ENCODE measurements around the gene POLE3.

Gene POLE3

DNA sequence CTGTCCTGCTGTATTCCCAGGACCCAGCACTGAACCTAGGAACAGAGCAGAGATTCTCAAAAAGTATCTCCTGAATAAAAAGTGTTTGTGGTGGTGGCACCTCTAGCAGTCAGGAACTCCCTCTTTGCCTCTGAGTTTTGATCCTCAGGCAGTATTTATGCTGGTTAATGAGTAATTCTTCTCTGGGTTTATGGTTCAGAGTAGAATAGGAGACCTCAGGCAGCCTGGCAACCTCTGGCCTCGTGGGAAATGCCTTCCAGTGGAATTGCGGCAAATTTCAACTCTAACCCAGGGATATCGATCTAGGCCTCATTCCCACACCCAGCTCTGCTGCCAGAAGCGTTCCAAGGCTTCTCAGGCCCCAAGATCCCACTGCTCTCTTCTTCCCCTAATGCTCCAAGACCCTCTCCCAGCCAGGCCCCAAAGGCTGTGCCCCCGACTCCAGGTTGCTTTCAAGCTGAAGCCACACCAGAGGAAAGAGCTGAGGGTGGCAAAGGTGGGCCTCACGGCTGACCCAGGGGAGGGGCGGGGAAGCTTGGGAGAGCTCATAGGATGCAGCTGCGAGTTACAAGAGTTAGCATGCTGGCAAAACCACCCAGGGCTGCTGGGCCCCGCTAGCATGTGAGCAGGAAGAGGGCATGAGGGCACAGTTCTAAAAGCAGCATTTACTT is 22.8 kb downstream of the POLE3 start (continued):
- TF ChIP-seq ARNTL (CRISPR knock-in tag; IDR thresholded peaks at IDR 0.05; ENCODE audit: borderline replicate concordance, low read depth), result no peak
- TF ChIP-seq TCF4 (CRISPR knock-in tag; IDR thresholded peaks at IDR 0.05; ENCODE audit: borderline replicate concordance), result no peak
- TF ChIP-seq SNAI2 (CRISPR knock-in tag; IDR thresholded peaks at IDR 0.05), result no peak
- TF ChIP-seq ZC3H10 (CRISPR knock-in tag; IDR thresholded peaks at IDR 0.05), result no peak

DNA sequence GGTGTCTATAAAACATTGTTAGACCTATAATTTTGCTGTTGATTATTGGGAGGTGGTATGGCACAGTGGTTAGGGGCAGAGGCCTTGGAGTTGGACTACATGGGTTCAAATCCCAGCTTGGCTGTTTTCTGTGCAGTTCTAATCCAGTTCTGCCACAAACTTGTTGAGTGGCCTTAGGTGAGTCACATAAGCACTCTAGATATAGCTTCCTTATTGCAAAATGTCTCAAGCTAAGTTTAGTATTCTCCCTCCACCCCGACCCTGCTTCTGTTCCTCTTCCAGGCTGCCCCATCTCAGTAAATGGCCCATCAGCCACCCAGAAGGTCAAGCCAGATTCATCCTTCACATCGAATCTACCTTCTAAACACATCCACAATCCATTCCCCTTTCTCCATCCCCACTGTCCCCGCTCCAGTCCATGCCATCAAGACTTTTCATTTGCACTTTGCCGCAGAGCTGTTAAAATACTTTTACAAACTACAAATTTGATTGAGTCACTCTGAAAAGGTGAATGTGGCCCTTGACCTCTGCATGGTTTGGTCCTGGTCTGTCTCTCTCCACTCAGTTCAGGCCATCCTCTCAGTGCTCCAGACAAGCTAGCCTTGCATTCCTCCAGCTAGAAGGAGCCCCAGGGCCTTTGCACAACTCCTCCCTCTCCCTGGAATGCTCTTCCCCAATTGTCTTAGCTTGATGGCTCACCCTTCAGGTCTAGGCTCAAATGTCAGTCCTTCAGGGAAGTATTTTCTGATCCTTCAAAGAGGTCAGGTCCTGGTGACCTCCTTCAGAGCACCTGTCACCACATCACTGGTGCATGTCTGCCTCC is 23.7 kb downstream of the POLE3 start:
- no peak for ATAC-seq
- TF ChIP-seq ARNTL (CRISPR knock-in tag; IDR thresholded peaks at IDR 0.05; ENCODE audit: borderline replicate concordance, low read depth) (no peak), ZNF70 (CRISPR knock-in tag; IDR thresholded peaks at IDR 0.05) (no peak), CSDC2 (CRISPR knock-in tag; IDR thresholded peaks at IDR 0.05) (no peak), OSR1 (CRISPR knock-in tag; IDR thresholded peaks at IDR 0.05) (no peak), ZFP3 (CRISPR knock-in tag; IDR thresholded peaks at IDR 0.05) (no peak), SNAI2 (CRISPR knock-in tag; IDR thresholded peaks at IDR 0.05) (no peak), ZC3H10 (CRISPR knock-in tag; IDR thresholded peaks at IDR 0.05) (no peak), ZNF565 (CRISPR knock-in tag; conservative IDR thresholded peaks at IDR 0.05; ENCODE audit: low read depth) (no peak), BACH2 (CRISPR knock-in tag; IDR thresholded peaks at IDR 0.05; ENCODE audit: borderline replicate concordance) (no peak)
- TF ChIP-seq, protein P1, sequence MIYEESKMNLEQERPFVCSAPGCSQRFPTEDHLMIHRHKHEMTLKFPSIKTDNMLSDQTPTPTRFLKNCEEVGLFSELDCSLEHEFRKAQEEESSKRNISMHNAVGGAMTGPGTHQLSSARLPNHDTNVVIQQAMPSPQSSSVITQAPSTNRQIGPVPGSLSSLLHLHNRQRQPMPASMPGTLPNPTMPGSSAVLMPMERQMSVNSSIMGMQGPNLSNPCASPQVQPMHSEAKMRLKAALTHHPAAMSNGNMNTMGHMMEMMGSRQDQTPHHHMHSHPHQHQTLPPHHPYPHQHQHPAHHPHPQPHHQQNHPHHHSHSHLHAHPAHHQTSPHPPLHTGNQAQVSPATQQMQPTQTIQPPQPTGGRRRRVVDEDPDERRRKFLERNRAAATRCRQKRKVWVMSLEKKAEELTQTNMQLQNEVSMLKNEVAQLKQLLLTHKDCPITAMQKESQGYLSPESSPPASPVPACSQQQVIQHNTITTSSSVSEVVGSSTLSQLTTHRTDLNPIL (CRISPR knock-in tag; IDR thresholded peaks at IDR 0.05; ENCODE audit: low read depth), result no peak
- TF ChIP-seq, protein P2, sequence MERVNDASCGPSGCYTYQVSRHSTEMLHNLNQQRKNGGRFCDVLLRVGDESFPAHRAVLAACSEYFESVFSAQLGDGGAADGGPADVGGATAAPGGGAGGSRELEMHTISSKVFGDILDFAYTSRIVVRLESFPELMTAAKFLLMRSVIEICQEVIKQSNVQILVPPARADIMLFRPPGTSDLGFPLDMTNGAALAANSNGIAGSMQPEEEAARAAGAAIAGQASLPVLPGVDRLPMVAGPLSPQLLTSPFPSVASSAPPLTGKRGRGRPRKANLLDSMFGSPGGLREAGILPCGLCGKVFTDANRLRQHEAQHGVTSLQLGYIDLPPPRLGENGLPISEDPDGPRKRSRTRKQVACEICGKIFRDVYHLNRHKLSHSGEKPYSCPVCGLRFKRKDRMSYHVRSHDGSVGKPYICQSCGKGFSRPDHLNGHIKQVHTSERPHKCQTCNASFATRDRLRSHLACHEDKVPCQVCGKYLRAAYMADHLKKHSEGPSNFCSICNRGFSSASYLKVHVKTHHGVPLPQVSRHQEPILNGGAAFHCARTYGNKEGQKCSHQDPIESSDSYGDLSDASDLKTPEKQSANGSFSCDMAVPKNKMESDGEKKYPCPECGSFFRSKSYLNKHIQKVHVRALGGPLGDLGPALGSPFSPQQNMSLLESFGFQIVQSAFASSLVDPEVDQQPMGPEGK (CRISPR knock-in tag; IDR thresholded peaks at IDR 0.05; ENCODE audit: borderline replicate concordance), result no peak
- TF ChIP-seq, protein P3, sequence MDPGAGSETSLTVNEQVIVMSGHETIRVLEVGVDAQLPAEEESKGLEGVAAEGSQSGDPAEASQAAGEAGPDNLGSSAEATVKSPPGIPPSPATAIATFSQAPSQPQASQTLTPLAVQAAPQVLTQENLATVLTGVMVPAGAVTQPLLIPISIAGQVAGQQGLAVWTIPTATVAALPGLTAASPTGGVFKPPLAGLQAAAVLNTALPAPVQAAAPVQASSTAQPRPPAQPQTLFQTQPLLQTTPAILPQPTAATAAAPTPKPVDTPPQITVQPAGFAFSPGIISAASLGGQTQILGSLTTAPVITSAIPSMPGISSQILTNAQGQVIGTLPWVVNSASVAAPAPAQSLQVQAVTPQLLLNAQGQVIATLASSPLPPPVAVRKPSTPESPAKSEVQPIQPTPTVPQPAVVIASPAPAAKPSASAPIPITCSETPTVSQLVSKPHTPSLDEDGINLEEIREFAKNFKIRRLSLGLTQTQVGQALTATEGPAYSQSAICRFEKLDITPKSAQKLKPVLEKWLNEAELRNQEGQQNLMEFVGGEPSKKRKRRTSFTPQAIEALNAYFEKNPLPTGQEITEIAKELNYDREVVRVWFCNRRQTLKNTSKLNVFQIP (CRISPR knock-in tag; IDR thresholded peaks at IDR 0.05; ENCODE audit: borderline replicate concordance, low read depth), result no peak
- TF ChIP-seq, protein P4, sequence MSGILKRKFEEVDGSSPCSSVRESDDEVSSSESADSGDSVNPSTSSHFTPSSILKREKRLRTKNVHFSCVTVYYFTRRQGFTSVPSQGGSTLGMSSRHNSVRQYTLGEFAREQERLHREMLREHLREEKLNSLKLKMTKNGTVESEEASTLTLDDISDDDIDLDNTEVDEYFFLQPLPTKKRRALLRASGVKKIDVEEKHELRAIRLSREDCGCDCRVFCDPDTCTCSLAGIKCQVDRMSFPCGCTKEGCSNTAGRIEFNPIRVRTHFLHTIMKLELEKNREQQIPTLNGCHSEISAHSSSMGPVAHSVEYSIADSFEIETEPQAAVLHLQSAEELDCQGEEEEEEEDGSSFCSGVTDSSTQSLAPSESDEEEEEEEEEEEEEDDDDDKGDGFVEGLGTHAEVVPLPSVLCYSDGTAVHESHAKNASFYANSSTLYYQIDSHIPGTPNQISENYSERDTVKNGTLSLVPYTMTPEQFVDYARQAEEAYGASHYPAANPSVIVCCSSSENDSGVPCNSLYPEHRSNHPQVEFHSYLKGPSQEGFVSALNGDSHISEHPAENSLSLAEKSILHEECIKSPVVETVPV (CRISPR knock-in tag; IDR thresholded peaks at IDR 0.05), result no peak

DNA sequence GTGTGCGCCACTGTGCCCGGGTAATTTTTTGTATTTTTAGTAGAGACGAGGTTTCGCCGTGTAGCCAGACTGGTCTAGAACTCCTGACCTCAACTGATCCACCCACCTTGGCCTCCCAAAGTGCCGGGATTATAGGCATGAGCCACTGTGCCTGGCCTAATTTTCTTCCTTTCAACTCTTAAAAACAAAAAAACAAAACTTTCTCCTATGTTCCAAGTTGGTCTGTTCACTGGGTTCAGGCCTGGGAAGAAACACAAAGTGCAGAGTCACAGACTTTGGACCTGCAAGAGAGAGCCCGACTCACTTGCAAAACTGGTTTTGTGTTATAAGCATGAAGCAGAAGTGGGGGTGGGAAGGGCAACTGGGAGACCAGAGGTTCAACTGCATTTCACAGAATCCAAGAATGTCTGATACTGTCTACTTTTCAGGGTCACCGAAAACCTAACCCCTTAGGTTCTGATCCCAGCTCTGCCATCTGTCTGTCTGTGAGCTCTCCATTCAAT is 28.5 kb downstream of the POLE3 start:
- ATAC-seq, result no peak
- no peak for TF ChIP-seq TCF4 (CRISPR knock-in tag; IDR thresholded peaks at IDR 0.05; ENCODE audit: borderline replicate concordance)
- TF ChIP-seq ZFP3 (CRISPR knock-in tag; IDR thresholded peaks at IDR 0.05), result no peak
- TF ChIP-seq, protein P3 (CRISPR knock-in tag; IDR thresholded peaks at IDR 0.05; ENCODE audit: borderline replicate concordance, low read depth), result no peak
- no peak for TF ChIP-seq PPARA (CRISPR knock-in tag; IDR thresholded peaks at IDR 0.05; ENCODE audit: borderline replicate concordance)
- no peak for TF ChIP-seq SNAI2 (CRISPR knock-in tag; IDR thresholded peaks at IDR 0.05)
- TF ChIP-seq TOX (CRISPR knock-in tag; IDR thresholded peaks at IDR 0.05; ENCODE audit: borderline replicate concordance), result no peak
- no peak for TF ChIP-seq BACH2 (CRISPR knock-in tag; IDR thresholded peaks at IDR 0.05; ENCODE audit: borderline replicate concordance)
- TF ChIP-seq, protein P4 (CRISPR knock-in tag; IDR thresholded peaks at IDR 0.05), result no peak
- no peak for TF ChIP-seq ARNTL (CRISPR knock-in tag; IDR thresholded peaks at IDR 0.05; ENCODE audit: borderline replicate concordance, low read depth)
- TF ChIP-seq, protein P5, sequence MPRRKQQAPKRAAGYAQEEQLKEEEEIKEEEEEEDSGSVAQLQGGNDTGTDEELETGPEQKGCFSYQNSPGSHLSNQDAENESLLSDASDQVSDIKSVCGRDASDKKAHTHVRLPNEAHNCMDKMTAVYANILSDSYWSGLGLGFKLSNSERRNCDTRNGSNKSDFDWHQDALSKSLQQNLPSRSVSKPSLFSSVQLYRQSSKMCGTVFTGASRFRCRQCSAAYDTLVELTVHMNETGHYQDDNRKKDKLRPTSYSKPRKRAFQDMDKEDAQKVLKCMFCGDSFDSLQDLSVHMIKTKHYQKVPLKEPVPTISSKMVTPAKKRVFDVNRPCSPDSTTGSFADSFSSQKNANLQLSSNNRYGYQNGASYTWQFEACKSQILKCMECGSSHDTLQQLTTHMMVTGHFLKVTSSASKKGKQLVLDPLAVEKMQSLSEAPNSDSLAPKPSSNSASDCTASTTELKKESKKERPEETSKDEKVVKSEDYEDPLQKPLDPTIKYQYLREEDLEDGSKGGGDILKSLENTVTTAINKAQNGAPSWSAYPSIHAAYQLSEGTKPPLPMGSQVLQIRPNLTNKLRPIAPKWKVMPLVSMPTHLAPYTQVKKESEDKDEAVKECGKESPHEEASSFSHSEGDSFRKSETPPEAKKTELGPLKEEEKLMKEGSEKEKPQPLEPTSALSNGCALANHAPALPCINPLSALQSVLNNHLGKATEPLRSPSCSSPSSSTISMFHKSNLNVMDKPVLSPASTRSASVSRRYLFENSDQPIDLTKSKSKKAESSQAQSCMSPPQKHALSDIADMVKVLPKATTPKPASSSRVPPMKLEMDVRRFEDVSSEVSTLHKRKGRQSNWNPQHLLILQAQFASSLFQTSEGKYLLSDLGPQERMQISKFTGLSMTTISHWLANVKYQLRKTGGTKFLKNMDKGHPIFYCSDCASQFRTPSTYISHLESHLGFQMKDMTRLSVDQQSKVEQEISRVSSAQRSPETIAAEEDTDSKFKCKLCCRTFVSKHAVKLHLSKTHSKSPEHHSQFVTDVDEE (CRISPR knock-in tag; IDR thresholded peaks at IDR 0.05), result no peak
- TF ChIP-seq ZNF565 (CRISPR knock-in tag; conservative IDR thresholded peaks at IDR 0.05; ENCODE audit: low read depth), result no peak
- no peak for TF ChIP-seq ZNF8 (CRISPR knock-in tag; IDR thresholded peaks at IDR 0.05)
- no peak for TF ChIP-seq GLIS3 (CRISPR knock-in tag; IDR thresholded peaks at IDR 0.05)
- TF ChIP-seq OSR1 (CRISPR knock-in tag; IDR thresholded peaks at IDR 0.05), result no peak
- TF ChIP-seq, protein P1 (CRISPR knock-in tag; IDR thresholded peaks at IDR 0.05; ENCODE audit: low read depth), result no peak
- TF ChIP-seq ISL1 (CRISPR knock-in tag; IDR thresholded peaks at IDR 0.05), result no peak

All from SK-N-SH treated with all-trans-retinoic acid at 6 μM for 48 hours (cell line).